HG03565 (cell line): ENCODE measurements around the gene PHC2.
"Not testable (repeated sequence)": the region's sequence is repeated elsewhere in the genome, so short reads cannot be mapped to it uniquely, and the experiment has no call there.

Experiments used
- ATAC-seq: cut with Tn5 transposase; IDR thresholded peaks from one replicate; pipeline ENCODE4 v1.9.1; 2021; ENCODE audit warnings: mild to moderate bottlenecking, moderate library complexity; ENCODE audit not compliant: unreplicated experiment

PHC2 gene

DNA sequence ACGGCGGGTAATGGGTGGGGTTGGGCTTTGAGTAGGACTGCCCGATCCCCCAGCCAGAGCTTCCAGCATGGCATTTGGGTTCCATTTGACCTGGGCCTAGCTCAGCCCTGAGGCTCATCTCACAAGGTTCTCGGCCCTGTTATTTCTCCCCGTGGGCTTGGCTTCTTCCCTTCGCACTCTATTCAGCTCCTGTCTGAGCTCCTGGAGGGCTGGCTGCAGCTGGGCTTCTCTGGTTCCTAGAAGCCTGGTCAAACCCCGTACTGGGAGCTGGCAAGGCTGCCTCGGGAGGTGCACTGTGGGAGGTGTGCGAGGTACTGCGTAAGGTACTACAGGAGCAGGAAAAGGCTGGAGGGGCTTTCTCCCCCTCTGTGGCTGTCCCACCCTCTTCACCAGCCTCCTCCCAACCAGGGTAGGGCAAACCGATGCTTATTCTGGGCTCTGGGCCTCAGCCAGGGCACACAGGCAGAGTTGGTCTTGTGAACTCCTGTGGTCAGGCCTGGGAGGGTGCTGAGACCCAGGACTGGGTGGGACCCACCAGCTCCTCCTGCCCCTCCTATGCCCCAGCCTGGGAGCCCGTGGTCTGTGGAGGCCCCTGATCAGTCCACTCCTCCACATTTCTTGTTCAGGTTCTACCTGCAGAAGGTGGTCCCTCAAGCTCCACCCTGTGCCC lies 110.8 kb downstream of the PHC2 start:
- no peak for ATAC-seq

DNA sequence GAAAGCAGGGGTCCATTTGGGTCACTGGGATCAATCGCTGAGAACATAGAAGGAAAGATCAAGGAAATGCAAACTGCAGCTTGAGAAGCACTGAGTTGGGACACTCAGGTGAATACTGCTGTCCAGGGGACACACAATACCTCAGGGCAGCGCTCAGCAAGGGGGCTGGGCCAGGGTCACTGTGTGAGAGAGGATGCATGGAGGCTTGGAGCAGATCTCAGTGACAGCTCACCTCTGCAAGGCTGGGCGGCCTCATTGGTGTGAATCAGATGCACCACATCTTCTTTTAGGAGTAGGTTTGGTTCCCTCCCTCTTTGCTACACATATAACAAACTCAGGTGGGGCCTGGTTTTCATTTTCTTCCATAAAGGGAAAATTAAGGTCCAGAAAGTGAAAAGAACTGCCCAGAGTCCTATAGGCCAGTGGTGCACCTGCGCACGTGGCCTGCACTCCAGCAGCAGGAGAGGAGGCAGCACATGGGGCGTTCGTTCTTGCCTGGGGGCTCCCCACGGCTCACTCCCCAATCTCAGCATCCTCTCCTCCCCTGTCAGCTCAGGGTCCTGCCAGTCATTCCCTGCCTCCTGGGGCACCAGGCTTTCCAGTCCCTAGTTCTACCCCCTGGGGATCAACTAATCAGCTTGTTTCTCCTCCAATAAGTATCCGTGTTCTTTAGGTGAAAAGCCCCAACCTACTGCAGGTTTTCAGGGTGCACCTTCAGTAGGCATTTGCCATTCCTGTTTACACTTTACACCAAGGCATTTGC lies 111.5 kb downstream of the PHC2 start:
- no peak for ATAC-seq

DNA sequence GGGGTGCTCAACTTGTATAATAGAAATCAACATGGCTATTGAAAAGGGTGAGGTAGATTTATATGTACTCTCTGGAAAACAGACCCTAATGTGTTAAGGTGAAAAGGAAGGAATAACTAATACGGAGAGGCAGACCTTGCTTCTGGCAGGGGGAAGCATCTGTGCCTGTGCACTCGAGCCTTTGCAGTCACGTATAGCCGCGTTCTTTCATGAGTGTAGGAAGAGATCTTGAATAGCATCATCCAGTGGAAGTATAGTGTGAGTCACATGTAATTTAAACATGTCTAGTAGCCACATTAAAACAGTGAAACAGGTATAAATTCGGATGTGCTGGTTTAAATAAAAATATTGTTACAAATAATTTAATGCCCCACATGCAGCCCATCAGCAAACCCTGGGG lies 112.9 kb downstream of the PHC2 start:
- ATAC-seq, result no peak

DNA sequence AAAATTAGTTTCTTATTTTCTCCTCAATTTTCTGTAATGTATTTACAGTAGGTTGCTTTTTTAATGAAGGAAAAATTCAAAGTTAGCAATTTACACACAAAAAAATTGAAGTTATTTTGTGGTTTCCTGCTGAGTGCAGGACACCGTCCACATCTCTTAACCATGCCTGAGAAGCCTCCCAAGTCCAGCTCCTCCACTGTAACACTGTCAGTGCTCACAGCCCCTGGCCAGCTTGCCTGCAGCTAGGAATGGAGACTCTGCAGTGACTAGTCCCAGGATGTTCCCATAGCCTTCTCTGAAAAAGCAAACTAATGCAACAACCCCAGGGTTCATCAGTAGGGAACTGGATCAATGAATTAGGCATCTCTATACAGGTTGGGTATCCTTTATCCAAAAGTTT lies 113.5 kb downstream of the PHC2 start:
- no peak for ATAC-seq

DNA sequence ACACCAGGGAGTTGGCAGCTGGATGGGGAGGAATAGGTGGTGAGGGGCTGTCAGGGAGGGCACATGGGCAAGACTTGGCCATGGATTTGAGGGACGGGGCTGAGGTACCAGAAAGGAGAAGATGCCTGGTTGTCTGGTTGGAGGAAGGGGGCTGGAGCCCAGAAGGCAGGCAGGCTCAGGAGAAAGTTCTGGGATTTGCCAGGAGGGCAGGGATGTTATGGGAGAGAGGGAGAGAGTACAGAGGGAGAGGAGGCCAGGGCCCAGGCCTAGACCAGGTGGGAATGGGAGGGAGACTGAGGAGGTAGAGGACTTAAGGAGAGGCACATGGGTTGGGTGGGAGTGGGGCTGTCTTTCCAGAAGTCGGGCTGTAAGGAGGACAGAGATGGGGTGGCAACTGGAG lies 114.3 kb downstream of the PHC2 start:
- ATAC-seq, result no peak

DNA sequence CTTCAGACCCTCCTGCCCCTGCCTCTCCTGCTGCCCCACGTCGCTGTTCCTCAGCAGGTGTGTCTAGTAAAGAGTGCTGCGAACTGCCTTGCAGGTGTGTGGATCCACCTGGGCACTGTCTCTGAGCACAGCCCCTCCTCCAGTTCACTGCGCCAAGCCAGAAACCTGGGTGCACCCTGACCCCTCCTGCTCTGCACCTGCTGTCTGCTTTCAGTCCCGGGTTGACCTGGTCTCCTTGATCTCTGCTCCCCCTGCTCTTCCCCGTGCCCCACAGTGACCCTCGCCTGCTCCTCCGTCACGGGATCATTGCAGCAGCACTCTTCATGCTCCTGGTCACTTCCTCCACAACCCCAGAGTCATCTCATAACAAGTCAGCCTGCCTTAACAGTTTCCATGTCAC lies 116.5 kb downstream of the PHC2 start:
- ATAC-seq, result no peak

DNA sequence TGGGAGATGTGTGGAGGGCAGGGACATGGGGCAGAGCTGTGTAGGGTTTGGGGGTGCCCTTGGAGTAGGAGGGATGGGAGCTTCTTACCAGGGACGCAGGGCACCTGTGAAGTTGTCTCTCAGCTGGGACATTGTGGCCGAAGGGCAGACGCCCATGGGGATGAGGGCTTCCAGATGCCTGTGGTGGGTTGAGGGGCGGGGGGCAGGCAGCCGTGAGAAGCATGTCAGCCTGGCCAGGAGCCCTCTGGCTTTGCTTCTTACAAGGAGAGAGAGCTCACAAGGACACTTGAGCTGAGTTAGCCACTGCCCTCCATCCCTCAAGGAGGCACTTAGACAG lies 118.5 kb downstream of the PHC2 start:
- no peak for ATAC-seq

DNA sequence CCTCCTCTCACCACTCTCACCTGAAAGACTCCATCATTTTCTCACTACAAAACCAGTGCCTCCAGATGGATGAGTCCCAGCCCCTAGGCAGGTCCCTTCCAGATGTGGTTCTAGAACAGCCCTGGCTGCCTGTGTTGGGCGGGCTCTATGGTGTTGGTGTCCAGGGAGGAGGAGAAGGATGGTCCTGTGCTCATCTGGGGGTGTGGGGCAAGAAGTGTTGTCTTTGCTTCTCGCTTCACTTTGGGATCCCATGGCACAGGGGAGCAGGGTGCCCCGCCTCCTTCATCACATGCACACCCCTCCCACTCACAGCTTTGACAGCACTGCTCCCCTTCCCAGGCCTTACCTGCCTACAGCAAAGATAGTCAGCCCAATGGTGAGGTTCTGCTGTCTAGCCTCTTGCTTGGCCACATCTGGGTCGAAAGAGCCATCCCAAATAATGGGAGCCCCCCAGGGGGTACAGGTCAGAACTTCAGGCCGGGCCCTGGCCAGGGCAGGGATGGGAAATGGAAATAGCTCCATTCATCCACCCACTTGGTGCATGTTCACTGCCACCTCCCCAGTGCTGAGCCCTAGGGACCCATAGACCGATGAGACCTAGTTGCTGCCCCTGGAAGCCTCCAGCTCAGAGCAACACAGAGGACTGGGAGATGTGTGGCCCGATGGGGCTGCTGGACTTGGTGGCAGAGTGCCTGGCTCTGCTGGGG lies 119.0 kb downstream of the PHC2 start:
- no peak for ATAC-seq

DNA sequence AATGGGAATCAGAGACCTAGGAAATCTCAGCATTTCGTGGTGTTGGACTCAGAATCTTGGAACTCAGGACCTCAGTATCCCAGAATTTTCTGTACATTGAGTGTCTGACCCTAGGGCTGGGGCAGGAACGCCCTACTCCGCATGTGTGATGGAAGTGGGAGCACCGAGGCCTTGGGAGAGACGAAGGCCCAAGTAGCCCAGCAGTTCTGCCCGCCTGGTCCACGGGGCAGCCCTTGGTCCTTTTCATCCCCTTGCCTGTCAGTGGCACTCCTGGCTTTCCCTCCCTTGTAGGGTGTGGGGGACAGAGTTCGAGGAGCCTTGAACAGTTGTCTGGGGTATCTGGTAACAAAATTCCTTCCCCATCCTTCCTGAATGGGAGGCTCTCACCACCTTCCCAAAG lies 120.2 kb downstream of the PHC2 start:
- ATAC-seq, result no peak

DNA sequence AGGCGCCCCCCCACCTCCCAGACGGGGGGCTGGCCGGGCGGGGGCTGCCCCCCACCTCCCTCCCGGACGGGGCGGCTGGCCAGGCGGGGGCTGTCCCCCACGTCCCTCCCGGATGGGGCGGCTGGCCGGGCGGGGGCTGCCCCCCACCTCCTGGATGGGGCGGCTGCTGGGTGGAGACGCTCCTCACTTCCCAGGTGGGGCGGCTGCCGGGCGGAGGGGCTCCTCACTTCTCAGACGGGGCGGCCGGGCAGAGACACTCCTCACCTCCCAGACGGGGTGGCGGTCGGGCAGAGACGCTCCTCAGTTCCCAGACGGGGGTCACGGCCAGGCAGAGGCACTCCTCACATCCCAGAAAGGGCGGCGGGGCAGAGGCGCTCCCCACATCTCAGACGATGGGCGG lies 121.5 kb downstream of the PHC2 start:
- not testable (repeated sequence) for ATAC-seq

DNA sequence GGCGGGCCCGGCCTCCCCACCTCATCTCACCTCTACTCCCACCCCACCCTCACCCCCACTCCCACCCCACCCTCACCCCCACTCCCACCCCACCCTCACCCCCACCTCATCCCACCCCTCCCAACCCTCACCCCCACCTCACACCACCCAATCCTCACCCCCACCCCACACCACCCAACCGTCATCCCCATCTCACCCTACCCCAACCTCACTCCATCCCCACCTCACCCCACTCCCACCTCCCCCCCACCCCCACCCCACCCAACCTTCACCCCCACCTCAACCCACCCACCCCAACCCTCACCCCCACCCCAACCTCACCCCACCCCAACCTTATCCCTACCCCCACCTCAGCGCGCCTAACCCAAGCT lies 123.4 kb downstream of the PHC2 start:
- no peak for ATAC-seq

DNA sequence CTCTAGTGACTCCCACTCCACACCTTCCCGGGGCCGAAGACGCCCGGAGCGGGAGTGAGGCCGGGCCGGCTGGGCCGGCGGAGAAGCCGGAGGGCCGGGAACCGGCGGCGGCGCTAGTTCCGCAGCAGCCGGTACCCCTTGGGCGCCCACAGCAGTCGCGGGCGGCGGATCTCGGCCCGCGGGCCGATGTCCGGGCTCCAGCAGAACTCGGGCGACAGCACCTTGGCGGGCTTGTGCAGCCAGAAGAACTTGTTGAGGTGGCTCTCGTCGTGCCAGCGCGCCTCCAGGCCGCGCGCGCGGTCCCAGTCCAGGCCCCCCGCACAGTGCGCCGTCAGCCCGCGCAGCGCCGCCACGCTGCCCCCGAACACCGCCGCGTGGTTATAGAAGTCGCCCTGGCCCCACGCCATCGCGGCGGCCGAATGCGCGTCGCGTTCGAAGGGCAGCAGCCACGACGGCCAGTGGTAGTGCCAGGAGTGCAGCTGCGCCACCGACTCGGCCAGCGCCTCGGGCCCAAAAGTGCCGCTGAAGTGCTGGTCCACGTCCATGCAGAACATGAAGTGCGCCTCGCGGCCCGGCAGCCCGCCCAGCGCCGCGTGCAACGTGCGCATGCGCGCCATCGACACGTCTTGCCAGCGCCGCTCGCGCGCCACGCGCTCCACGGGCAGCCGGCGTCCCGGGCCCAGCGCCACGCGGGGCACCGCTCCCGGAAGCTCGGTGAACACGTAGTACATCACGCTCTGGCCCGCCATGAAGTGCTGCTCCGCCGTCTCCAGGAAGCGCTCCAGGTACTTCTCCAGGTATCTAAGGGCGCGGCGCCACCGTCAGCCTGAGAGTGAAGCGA lies 124.0 kb downstream of the PHC2 start:
- no peak for ATAC-seq

DNA sequence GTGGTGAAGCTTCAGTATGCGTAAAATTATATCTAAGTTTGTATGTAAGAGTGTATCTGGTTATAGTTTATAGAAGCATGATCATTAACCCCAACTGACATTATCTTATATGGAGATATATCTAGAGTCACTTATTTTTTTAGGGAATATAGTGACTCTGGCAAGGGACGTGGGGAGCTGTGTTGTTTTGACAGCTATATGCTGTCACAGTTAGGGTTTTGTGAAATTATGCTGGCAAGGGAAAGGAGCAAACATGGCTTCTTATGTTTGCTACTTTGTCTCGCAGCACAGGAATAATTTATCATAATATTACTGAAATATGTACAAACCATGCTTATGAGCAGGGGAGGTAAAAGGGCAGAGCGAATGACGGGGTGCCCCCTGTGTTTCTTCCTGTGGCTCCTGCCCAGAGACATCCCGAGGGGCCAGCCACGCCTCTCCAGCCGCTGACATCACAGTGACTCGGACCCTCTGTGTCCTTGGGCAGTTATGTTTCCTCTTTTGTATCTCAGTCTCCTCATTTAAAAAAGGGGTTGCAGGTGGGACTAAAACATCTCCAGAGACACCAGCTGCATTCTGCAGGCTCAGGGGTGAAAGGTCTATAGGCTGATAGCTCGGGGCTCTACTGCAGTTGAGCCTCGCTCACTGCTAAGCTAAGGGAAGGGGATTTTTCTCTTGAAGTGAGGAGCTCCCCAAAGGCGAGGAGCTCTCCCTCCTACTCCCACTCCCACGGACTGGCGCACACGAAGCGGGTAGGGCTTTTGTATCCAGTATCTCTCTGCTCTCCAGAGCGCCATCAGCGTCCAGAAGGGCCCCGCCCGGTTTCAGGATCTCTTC lies 124.9 kb downstream of the PHC2 start:
- no peak for ATAC-seq

DNA sequence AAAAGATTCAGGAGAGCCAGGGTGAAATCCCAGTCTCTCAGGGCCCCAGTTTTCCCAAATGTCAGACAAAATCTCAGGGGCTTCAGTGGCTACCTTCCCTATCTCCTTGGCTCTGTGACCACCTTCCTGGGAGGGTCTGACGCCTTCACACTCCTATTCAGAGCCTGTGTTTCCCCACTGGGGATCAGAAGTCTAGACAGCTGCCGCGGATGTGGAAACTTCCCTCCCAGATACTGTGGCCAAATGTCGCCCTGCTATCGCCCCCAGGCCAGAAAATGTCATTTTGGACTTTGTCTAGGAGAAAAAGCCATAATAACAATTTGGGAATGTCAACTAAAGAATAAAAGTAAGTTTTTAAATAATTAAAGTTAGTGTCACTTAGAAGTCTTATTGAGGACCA lies 125.9 kb downstream of the PHC2 start:
- no peak for ATAC-seq

DNA sequence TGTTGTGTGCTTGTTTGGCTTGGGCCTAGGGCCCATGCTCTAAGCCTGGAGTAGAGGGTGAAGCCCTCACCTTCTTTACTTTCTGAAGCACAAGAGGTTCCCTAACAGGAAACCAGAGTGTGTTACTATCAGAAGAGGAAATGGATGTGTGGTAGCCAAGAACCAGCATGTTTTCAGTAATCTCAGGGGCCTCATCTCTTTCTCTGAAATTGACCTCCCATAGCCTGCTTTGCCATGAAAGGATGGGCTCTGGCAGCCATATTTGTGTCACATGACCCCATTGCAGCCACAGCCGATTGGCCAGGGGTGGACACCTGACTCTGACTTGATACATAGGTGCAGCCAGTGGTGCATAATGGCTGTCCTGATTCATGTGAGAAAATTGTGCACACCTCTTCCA lies 128.6 kb downstream of the PHC2 start:
- ATAC-seq, result no peak

DNA sequence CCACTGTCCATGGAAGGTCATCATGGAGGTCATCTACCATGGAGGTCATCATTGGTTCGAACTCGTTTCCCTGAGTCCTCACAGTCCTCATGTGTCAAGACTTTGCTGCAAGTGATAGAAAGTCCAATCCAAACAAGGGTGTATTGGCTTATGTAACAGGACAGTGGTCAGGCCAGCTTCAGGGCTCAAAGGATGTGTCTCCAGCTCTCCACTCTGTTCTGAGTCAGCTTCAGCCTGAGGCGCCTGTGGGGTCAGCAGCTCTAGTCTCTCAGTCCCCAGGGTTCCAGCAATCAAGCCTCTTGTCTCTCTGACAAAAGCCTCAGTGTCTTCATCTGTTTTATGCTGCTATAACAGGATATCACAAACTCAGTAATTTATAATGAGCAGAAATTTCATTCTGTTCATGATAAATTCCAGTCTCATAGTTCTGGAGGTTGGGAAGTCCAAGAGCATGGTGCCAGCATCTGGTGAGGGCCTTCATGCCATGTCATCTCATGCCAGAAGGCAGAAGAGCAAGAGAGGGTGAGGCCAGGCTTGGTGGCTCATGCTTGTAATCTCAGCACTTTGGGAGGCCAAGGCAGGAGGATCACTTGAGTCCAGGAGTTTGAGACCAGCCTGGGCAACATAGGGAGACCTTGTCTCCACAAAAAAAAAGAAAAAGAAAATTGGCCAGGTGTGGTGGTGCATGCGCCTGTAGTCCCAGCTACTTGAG lies 129.5 kb downstream of the PHC2 start:
- ATAC-seq, result no peak

DNA sequence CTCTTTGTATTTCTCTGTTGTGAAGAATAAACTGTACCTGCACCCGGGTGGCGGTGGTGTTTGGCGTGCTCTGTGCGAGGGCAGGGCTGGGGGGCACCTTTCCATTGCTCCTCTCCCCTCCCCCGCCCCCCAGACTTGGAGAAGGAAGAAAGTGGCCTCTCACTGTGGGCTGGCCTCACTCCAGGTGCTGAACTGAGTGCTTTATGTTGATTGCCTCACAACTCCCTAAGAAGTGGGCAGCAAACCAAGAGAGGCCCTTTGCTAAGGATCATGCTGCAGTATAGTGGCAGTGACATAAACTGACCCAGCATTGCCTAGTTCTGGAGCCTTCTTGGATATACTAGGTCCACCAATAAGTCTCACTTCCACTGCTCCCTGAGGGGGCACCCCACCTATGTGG lies 130.2 kb downstream of the PHC2 start:
- no peak for ATAC-seq

DNA sequence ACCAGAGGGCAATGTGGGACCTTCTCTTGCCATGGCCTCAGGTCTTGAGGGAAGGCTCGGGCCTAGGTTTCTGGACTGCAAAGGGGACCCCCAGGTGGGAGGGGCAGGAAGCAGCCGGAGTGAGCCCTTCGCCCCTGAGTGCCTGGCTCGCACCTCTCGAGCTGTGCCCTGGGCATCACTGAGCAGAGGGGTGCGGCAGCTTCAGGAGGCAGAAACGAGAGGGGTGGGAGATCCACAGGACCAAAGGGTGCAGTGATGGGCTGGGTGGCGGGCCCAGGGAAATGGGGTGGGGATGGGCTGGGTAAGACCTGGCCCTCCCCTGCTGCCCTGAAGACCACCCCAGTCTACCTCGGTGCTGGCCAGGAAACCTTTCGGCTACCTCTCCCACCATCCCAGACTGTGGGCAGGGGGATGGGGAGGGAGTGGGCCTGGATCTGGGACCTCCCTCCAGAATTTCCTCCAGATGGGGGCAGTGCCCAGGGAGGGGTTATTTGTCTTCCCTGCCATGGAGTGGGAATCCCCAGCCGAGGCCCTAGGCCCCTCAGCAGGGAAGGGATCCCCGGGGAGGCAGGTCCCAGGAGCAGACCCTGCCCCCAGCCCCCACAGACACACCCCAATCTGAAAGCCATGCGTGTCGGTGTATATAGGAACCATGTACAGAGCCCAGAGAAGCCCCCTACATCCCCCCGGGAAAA lies 131.3 kb downstream of the PHC2 start:
- no peak for ATAC-seq

DNA sequence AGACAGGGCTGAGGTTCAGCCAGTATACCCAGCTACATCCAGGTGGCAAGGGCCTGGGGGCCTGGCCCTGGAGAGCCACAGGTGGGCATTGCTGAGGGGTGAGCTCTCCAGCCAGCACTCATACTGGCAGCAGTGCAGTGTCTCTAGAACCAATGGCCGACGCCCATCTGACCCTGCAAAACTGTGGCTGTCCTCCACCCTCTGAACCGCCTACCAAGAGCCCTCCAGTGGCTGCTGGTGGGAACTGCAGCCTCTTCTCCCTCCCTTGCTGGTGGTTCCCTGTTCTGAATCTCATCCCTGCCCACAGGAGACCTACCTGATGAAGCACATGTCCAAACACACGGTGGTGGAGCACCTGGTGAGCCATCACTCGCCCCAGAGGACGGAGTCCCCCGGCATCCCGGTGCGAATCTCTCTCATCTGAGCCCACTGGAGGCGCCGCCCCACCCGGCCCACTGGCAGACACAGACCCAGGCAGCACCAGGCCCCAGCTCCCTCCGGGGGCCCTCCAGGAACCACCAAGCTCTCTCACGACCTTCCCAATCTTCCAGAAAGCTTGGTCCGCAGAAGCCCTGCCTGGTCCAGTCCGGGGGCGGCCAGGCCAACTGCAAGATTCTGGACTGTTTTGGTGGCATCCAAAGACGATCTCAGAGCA lies 132.1 kb downstream of the PHC2 start:
- no peak for ATAC-seq
